ENCODE results near the gene ZC3H10. TPM values are rescaled to one million over a fixed set of nuclear protein-coding genes. Genes with fewer than 3 reads are reported as not detected.

Gene ZC3H10
- total and polyA plus RNA-seq, 2 of the 8 experiments (the other 6 are each of a cell fraction or from before 2014, with no cell fraction given) = 4.0 to 11.2 TPM

DNA sequence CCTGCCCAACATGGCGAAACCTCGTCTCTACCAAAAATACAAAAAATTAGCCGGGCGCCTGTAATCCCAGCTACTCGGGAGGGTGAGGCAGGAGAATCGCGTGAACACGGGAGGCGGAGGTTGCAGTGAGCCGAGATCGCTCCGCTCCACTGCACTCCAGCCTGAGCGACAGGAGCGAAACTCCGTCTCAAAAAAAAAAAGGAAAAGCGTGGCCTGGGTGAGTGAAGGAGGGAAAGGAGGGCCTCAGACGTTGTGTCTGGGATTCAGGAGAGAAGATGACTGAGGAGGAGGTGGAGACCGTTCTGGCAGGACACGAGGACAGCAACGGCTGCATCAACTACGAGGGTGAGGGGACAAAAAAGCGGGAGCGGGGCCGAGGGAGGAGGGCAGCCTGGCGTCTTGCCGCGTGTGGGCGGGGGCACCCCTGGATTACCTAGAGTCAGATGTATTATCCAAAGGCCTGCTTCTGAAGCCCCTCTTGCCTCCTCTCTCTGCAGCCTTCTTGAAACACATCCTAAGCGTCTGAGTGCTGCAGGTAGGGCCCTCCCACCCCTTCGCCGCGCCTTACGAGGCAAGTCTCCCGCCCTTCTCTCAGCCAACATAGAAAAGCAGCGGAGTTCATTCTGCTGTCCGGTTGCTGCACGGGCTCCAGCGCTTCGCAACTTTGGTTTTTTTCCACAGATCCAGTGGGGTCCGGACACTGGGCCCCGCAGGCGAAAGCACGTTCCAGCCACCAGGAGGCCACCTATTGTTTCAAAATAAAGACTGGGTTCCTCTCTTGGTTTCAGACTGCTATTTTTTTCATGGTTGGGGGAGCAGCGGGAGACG is 39.3 kb downstream of the ZC3H10 start:
- Histone ChIP-seq H2AFZ (ENCODE audit: low read length) (no peak overlapping the region), H2BK20ac (ENCODE audit: low read length) (no peak overlapping the region), H4K5ac (ENCODE audit: insufficient read length, low read depth, low read length) (peak overlapping the region; percentile 95), H3K36me3 (ENCODE audit: control insufficient read depth in 2 of 4, insufficient read depth in 4 of 4, low read length in 3 of 4) (peaks cover 23 to 45% (median 32%) of the 10 kb centered on the region in 4 experiments), H3K27ac (ENCODE audit: low read depth, low read length) (peak overlapping the region; percentile 93), H3K9me3 (ENCODE audit: insufficient read depth in 2 of 2, low read depth in 1 of 2, low read length in 1 of 2) (no peaks in the 10 kb centered on the region), H4K91ac (replicated peaks; ENCODE audit: insufficient read length, low read length) (peak overlapping the region; percentile 97), H4K8ac (ENCODE audit: extremely low read depth, insufficient read depth, low read length) (peak overlapping the region; percentile 87; the same call in 1 of the 2 replicates), H3K4ac (replicated peaks; ENCODE audit: insufficient read length, low read depth, low read length) (no peak overlapping the region), H3K23ac (ENCODE audit: insufficient read length) (no peak overlapping the region), H3K14ac (ENCODE audit: insufficient read length) (no peak overlapping the region), H2BK120ac (replicated peaks; ENCODE audit: low read depth, low read length) (no peak overlapping the region), H3K9ac (replicated peaks in 1 of 4; ENCODE audit: extremely low read depth in 1 of 4, low read depth in 3 of 4, low read length in 3 of 4) (peak overlapping the region; percentile 82 to 90 (median 88)), H3K27me3 (replicated peaks in 1 of 4; ENCODE audit: control insufficient read depth in 3 of 4, extremely low read depth in 1 of 4, insufficient read depth in 3 of 4, low read length in 3 of 4) (no peaks in the 10 kb centered on the region), H3K4me3 (ENCODE audit: extremely low read depth in 1 of 4, insufficient read depth in 2 of 4, low read depth in 3 of 4, low read length in 4 of 4) (peak overlapping the region; percentile 50 to 91 (median 62)), H3K23me2 (ENCODE audit: low read depth, low read length) (peaks cover 19% of the 10 kb centered on the region), H3K4me2 (ENCODE audit: insufficient read depth in 1 of 2, low read depth in 2 of 2, low read length in 2 of 2) (peak overlapping the region; percentile 76 to 77), H2BK5ac (ENCODE audit: low read depth, low read length) (peak overlapping the region; percentile 84), H3K79me2 (ENCODE audit: control insufficient read depth in 1 of 2, insufficient read depth in 2 of 2, low read length in 2 of 2) (peaks cover 3 to 32% of the 10 kb centered on the region in 2 experiments), H2BK12ac (ENCODE audit: low read depth, low read length) (peak overlapping the region; percentile 86), H3K4me1 (replicated peaks in 1 of 4; ENCODE audit: control insufficient read depth in 3 of 4, insufficient read depth in 4 of 4, low read length in 3 of 4) (peaks cover 9 to 37% (median 22%) of the 10 kb centered on the region in 4 experiments), H3K56ac (replicated peaks; ENCODE audit: insufficient read length, low read depth, low read length) (peak overlapping the region; percentile 5), H3K18ac (ENCODE audit: extremely low read depth, low read length) (peak overlapping the region; percentile 76), H3K79me1 (ENCODE audit: low read depth, low read length) (peaks cover 5% of the 10 kb centered on the region; the same call in 1 of the 2 replicates), H2AK5ac (ENCODE audit: low read depth, low read length) (peak overlapping the region; percentile 79), H4K20me1 (replicated peaks in 1 of 2; ENCODE audit: control insufficient read depth in 1 of 2, insufficient read depth in 2 of 2, low read length in 2 of 2) (peaks cover 11 to 19% of the 10 kb centered on the region in 2 experiments), H2BK15ac (ENCODE audit: low read length) (peak overlapping the region; percentile 36; the same call in 1 of the 2 replicates)
- ChIA-PET POLR2A (ENCODE audit: partially characterized antibody) (interaction anchor here (0.8 to 15.6 kb wide), 18 partner anchors 8 to 327 kb away, joined by 3 to 656 read pairs (median 5); partner anchors contain the start of genes COQ10A, IL23A, PA2G4 and RNF41), CTCF (ENCODE audit: partially characterized antibody) (interaction anchor here (0.6 to 2.5 kb wide), 8 partner anchors 11 to 235 kb away, joined by 3 to 12 read pairs (median 4); partner anchors contain the start of gene SMARCC2)
- FAIRE-seq (no peak), DNase-seq (ENCODE audit: low read depth in 1 of 2, low spot score in 2 of 2) (peak; percentile 44 to 79)
- 28% methylated on average over 41 of the region's 45 CpGs; no CpG with 5 or more reads in 1 of the 2 experiments for WGBS, 2 experiments (ENCODE audit: extremely low coverage in 1 of 2, insufficient coverage in 1 of 2, insufficient read length in 1 of 2, insufficient replicate concordance in 2 of 2, low coverage in 1 of 2, low lambda C conversion rate in 2 of 2, missing lambda C conversion rate in 1 of 2)
- TF ChIP-seq JUND (IDR thresholded peaks at IDR 0.05; ENCODE audit: low read length) = no peak
- TF ChIP-seq GTF2F1 (IDR thresholded peaks at IDR 0.05; ENCODE audit: borderline replicate concordance, low read depth, low read length) = no peak
- no peak for TF ChIP-seq CTBP2 (IDR thresholded peaks at IDR 0.05; ENCODE audit: borderline replicate concordance, insufficient read depth, insufficient read length, low read length)

Measured in H1 (cell line).